ENCODE measurements around the gene OR6C65. TPM values are rescaled to one million over a fixed set of nuclear protein-coding genes. Genes with fewer than 3 reads are reported as not detected.

OR6C65 gene
- total RNA-seq, 1 donor from 2014 or later = not detected

DNA sequence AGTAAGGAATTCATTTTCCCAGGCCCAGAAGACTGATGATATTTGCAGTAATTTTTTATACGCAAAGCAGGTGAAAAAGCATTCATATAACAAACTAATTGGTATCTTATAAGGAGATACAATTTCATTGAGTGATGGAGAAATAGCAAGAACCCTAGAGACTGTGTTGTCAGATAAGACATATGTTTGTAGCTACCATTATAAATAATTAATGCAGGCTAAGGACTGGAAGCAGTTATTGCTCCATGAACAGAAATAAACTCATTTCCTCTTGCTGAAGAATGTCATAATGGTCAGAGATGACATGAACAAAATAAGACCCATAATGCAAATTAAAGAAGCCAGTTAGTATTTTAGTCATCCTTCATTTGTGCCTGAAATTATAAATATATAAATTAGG is 45.0 kb downstream of the OR6C65 start:
- DNase-seq (ENCODE audit: low read depth, low spot score) = no peak

DNA sequence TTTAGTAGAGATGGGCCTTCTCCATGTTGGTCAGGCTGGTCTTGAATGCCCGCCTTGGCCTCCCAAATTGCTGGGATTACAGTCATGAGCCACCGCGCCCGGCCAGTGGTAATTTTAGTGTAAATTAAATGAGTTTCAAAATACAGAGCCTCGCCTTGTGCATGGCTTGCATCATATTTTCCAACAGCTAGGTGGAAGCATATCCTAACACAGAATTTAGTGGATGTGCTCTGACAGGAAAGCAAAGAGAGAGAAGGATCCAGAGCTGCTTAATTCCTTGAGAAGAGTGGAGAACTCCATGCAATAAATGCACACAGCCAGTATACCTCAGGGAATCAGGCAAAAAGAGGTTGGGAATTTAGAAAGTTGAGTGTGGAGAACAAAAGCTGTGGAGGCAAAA is 46.0 kb downstream of the OR6C65 start:
- DNase-seq (ENCODE audit: low read depth, low spot score) = no peak

DNA sequence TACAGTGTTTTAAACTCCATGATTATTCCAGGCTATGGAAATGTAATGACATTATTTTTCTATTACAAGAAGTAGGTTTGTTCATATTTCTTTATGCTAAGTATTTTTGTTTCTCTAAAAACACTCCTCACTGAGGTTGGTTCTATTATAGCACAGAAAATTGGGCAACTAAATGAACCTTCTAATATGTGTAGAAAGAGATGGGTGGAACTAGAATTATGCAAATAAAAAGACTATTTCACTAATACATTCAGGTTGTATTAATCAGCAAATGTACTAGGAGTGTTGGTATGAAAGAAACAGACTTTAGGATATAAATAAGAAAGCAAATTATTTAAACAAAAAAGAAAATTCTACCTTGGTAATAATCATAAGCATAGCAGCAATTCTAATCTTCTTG is 48.5 kb downstream of the OR6C65 start:
- no peak for DNase-seq (ENCODE audit: low read depth, low spot score)

Other genes with a start within 250 kb of the OR6C65 start
- gene OR10A7, start 179.5 kb upstream of the OR6C65 start, total RNA-seq = not detected in 2 replicates
- not detected in 2 replicates for gene OR6C74, start 155.9 kb upstream of the OR6C65 start, total RNA-seq
- gene OR6C6, start 104.0 kb upstream of the OR6C65 start, total RNA-seq = not detected in 2 replicates
- not detected in 2 replicates for gene OR6C1, start 86.2 kb upstream of the OR6C65 start, total RNA-seq
- gene OR6C3, start 69.8 kb upstream of the OR6C65 start, total RNA-seq = not detected in 2 replicates
- gene OR6C75, start 37.6 kb upstream of the OR6C65 start, total RNA-seq = not detected in 2 replicates
- gene OR6C76, start 25.7 kb downstream of the OR6C65 start, total RNA-seq = not detected in 2 replicates
- not detected in 2 replicates for gene OR6C2, start 43.5 kb downstream of the OR6C65 start, total RNA-seq
- gene OR6C70, start 69.6 kb downstream of the OR6C65 start, total RNA-seq = not detected in 2 replicates
- not detected in 2 replicates for gene OR6C68, start 91.8 kb downstream of the OR6C65 start, total RNA-seq
- not detected in 2 replicates for gene OR6C4, start 149.1 kb downstream of the OR6C65 start, total RNA-seq
- gene OR2AP1, start 171.9 kb downstream of the OR6C65 start, total RNA-seq = not detected in 2 replicates
- gene OR10P1, start 236.4 kb downstream of the OR6C65 start, total RNA-seq = not detected in 2 replicates